ENCODE measurements around the gene H2BK1. TPM values are rescaled to one million over a fixed set of nuclear protein-coding genes. Genes with fewer than 3 reads are reported as not detected.
A peak's percentile ranks its signal among the peaks of the same experiment; 100 is the strongest.

Gene H2BK1
- total RNA-seq, 2 donors from 2014 or later: not detected

GRCh38 chr7:151191544-151191943, 18.7 kb downstream of the H2BK1 start:
- H3K4me3 Mint-ChIP-seq: no peak overlapping the region
- TF ChIP-seq CTCF (conservative IDR thresholded peaks at IDR 0.05): peak; percentile 12
- no peaks in the 10 kb centered on the region for H3K36me3 Mint-ChIP-seq (ENCODE audit: low read depth)
- no peak for DNase-seq
- no peaks in the 10 kb centered on the region for H3K4me1 Mint-ChIP-seq
- H3K27me3 Mint-ChIP-seq (ENCODE audit: insufficient read depth): peaks cover 15% of the 10 kb centered on the region
- no peak overlapping the region for H3K27ac Mint-ChIP-seq
- no peak overlapping the region for H3K27ac ChIP-seq (ENCODE audit: low read depth, low read length)
- no peaks in the 10 kb centered on the region for H3K9me3 Mint-ChIP-seq
- WGBS, 2 experiments (ENCODE audit: insufficient coverage in 1 of 2, insufficient read length in 1 of 2): 92 to 95% methylated on average over 10 to 12 of the region's 12 CpGs
- no peaks in the 10 kb centered on the region for H3K9me3 ChIP-seq (ENCODE audit: control insufficient read depth, low read length)
- no peak overlapping the region for H3K9ac ChIP-seq (ENCODE audit: extremely low read depth, low read length, poor library complexity, severe bottlenecking)
- H3K4me3 ChIP-seq (ENCODE audit: low read length): no peak overlapping the region
- H3K4me1 ChIP-seq (ENCODE audit: control insufficient read depth, insufficient read depth, low read length): no peaks in the 10 kb centered on the region
- H3K36me3 ChIP-seq (ENCODE audit: control insufficient read depth, insufficient read depth, low read length): no peaks in the 10 kb centered on the region
- peaks cover 9% of the 10 kb centered on the region for H3K27me3 ChIP-seq (ENCODE audit: control insufficient read depth, insufficient read depth, low read length, poor library complexity, severe bottlenecking)

- Mint-ChIP-seq H3K27ac (no peak overlapping the region), H3K4me3 (no peak overlapping the region), H3K9me3 (no peaks in the 10 kb centered on the region), H3K4me1 (no peaks in the 10 kb centered on the region), H3K27me3 (ENCODE audit: insufficient read depth) (peaks cover 18% of the 10 kb centered on the region), H3K36me3 (ENCODE audit: low read depth) (no peaks in the 10 kb centered on the region)
- no peaks in the 10 kb centered on the region for H3K9me3 ChIP-seq (ENCODE audit: control insufficient read depth, low read length)
- H3K27ac ChIP-seq (ENCODE audit: low read depth, low read length): no peak overlapping the region
- no peak overlapping the region for H3K4me3 ChIP-seq (ENCODE audit: low read length)
- no peaks in the 10 kb centered on the region for H3K4me1 ChIP-seq (ENCODE audit: control insufficient read depth, insufficient read depth, low read length)
- TF ChIP-seq CTCF (conservative IDR thresholded peaks at IDR 0.05): no peak
- H3K9ac ChIP-seq (ENCODE audit: extremely low read depth, low read length, poor library complexity, severe bottlenecking): no peak overlapping the region
- no peak for DNase-seq
- H3K27me3 ChIP-seq (ENCODE audit: control insufficient read depth, insufficient read depth, low read length, poor library complexity, severe bottlenecking): peaks cover 9% of the 10 kb centered on the region
- 94 to 100% methylated on average over 1 to 4 of the region's 4 CpGs for WGBS, 2 experiments (ENCODE audit: insufficient coverage in 1 of 2, insufficient read length in 1 of 2)
- H3K36me3 ChIP-seq (ENCODE audit: control insufficient read depth, insufficient read depth, low read length): no peaks in the 10 kb centered on the region
These were observed 21.2 kb downstream of the H2BK1 start for GRCh38 chr7:151189038-151189437.

GRCh38 chr7:151188252-151188542, 22.1 kb downstream of the H2BK1 start:
- DNase-seq: no peak
- H3K4me3 ChIP-seq (ENCODE audit: low read length): no peak overlapping the region
- Mint-ChIP-seq H3K27me3 (ENCODE audit: insufficient read depth) (peaks cover 17% of the 10 kb centered on the region), H3K36me3 (ENCODE audit: low read depth) (no peaks in the 10 kb centered on the region), H3K27ac (no peak overlapping the region), H3K9me3 (no peaks in the 10 kb centered on the region), H3K4me3 (no peak overlapping the region), H3K4me1 (no peaks in the 10 kb centered on the region)
- H3K36me3 ChIP-seq (ENCODE audit: control insufficient read depth, insufficient read depth, low read length): no peaks in the 10 kb centered on the region
- no peaks in the 10 kb centered on the region for H3K9me3 ChIP-seq (ENCODE audit: control insufficient read depth, low read length)
- no peak overlapping the region for H3K9ac ChIP-seq (ENCODE audit: extremely low read depth, low read length, poor library complexity, severe bottlenecking)
- H3K4me1 ChIP-seq (ENCODE audit: control insufficient read depth, insufficient read depth, low read length): no peaks in the 10 kb centered on the region
- no peak for TF ChIP-seq CTCF (conservative IDR thresholded peaks at IDR 0.05)
- WGBS, 2 experiments (ENCODE audit: insufficient coverage in 1 of 2, insufficient read length in 1 of 2): 72 to 100% methylated on average over 2 to 5 of the region's 5 CpGs
- H3K27me3 ChIP-seq (ENCODE audit: control insufficient read depth, insufficient read depth, low read length, poor library complexity, severe bottlenecking): peaks cover 9% of the 10 kb centered on the region
- no peak overlapping the region for H3K27ac ChIP-seq (ENCODE audit: low read depth, low read length)

All from endodermal cell (in vitro differentiated cells).